Sciatic nerve (tissue), 2 donors: ENCODE measurements around the gene JPT2. TPM values are rescaled to one million over a fixed set of nuclear protein-coding genes. Genes with fewer than 3 reads are reported as not detected.
A peak's percentile ranks its signal among the peaks of the same experiment; 100 is the strongest.
"Not testable (repeated sequence)": the region's sequence is repeated elsewhere in the genome, so short reads cannot be mapped to it uniquely, and the experiment has no call there.

Experiments
- ATAC-seq: fragments of 200-7000 bp; cut with Tn5 transposase; one replicate; pipeline ENCODE4 v1.9.1; 2020; ENCODE audit warnings: mild to moderate bottlenecking, moderate library complexity
- DNase-seq: peaks from one replicate; pipeline ENCODE4 v3.0.0-alpha.2; 2020; ENCODE audit warnings: low spot score
- intact Hi-C: fragments of 100-400 bp; cut with DNase I; formaldehyde crosslinking; loops from one replicate; pipeline ENCODE4 v1.14.2; 2022
- total RNA-seq: library from RNA; stranded (reverse); fragmentation: NEBNext Ultra II Directional; extraction: Animal tissue kit (Norgen Biotek cat#: 25700); gene quantifications from one replicate; pipeline ENCODE4 v1.2.1, GENCODE V29; 2021
- donor health status: DM: no; HTN: no; CAD: no.
- donor health status: DM: no; HTN: no; CAD: no.

JPT2 gene
- total RNA-seq, 1 donor from 2014 or later = 26.0 TPM

GRCh38 chr16:1724491-1724890 is 46.4 kb downstream of the JPT2 start:
- DNase-seq (no peak), ATAC-seq (no peak)
- intact Hi-C loops = no loop called here

DNA sequence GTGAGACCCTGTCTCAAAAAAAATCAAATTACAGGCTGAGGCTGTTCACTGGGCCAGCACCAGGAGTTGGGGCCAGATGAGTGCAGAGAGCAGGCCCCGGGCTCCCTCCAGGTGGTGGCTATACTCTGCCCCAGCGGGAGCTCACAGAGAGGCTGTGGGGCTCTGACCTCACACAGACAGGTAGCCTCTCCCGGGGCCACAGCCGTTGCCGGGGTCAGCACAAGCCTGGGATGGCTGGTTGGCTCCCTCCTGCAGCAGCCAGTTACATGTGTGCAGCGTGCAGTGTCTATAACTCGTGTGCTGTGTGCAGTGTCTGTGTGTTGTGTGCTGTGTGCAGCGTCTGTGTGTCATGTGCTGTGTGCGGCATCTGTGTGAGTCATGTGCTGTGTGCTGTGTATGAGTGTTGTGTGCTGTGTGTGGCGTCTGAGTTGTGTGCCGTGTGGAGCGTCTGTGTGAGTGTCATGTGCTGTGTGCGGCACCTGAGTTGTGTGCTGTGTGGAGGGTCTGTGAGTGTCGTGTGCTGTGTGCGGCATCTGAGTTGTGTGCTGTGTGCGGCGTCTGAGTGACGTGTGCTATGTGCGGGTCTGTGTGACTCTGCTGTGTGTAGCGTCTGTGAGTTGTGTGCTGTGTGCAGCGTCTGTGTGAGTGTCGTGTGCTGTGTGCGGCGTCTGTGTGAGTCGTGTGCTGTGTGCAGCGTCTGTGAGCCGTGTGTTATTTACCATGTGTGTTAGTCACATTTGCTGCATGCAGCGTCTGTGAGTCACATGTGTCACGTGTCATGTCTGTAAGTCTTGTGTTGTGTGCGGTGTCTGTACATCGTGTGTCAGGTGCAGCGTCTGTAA is 48.8 kb downstream of the JPT2 start:
- intact Hi-C loops = no loop called here
- ATAC-seq = no peak
- no peak for DNase-seq

DNA sequence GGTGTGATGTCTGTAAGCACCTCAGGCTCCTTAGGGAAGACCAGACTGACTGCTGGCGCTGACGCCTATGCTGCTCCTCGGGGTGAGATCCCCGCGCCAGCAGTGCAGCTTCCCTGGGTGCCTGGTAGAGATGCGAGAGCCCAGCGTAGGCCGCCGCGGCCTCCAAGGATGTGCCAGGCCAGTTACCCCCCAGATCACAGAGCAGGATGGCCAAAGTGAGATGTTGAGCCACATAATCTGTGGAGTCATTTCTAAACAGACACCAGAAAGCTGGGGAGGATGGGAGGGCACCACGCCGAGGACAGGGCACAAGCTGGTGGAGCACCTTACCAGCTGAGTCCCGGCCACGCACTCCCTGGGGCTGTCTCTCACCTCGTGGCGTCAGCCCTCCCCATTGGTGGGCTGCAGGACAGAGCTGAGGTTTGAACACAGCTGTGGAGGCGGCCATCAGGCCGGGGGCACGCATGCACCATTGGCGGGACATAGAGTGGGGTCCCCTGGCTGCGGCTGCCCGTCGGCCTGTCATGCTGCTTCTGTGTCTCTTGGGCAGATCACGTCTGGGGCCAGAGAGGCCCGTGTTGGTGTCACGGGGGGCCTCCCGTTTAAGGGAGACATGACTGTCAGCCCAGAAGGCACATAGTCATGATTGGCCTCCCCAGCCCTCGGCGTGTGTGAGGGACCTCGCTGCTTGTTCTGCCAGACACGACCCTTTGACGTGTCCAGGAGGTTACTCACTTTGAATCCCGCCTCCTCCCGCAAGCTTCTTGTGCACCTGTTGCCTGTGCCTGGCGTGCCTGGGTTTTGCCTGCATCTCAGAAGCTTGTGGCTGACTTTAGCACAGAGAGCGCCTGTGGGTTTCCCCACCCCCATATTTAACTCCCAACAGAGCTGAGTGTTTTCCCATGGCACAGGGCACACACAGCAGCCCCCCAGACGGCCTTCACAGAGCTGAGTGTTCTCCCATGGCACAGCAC is 49.9 kb downstream of the JPT2 start:
- intact Hi-C loops = no loop called here
- no peak for ATAC-seq

DNA sequence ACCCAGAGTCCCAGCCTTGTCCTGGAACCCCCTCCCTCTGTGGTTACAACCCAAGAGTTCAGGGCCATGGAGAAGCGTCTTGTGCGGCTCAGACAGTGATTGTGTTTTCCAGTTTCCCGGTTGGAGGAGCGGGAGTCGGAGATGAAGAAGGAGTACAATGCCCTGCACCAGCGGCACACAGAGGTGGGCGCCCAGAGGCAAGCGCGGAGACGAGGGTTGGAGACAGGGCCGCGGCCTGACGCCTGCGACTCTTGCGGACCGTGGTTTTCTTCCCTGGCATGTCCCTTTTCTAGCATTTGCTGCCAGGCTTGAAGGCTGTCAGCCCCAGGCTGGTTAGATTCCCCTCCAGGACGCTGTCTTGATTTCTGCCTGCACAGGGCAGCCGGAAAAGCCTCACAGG is 50.9 kb downstream of the JPT2 start:
- intact Hi-C loops = no loop called here
- no peak for ATAC-seq
- no peak for DNase-seq

More for the DNA sequence above, 49.9 kb downstream of the JPT2 start:
- DNase-seq = no peak

GRCh38 chr16:1729445-1729844 is 51.4 kb downstream of the JPT2 start:
- intact Hi-C loops = no loop called here
- DNase-seq (peak; percentile 51), ATAC-seq (no peak)

GRCh38 chr16:1731073-1731472 is 53.0 kb downstream of the JPT2 start:
- DNase-seq = no peak
- no peak for ATAC-seq
- intact Hi-C loops = no loop called here

- intact Hi-C loops = no loop called here
- ATAC-seq (no peak), DNase-seq (no peak)
Measured at GRCh38 chr16:1731603-1732002, 53.5 kb downstream of the JPT2 start.

DNA sequence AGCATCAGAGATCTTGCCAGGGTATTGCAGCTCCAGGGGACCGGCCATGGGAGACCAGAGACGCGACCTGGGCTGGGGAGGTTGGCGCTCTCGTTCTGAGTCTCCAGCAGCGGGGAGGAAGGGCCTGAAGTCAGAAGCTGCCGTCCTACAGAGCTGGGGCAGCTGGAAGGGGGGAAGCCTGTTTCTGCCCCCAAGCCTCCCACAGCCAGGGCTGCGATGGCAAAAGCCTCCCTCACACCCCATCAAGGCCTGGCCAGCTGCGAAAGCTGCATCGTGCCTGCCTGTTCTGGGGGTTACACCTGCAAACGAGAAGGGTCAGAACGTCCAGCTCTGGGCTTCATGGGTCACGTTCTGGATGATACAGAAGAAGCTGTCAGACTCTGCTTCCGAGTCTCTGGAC is 54.0 kb downstream of the JPT2 start:
- DNase-seq = no peak
- intact Hi-C loops = no loop called here
- ATAC-seq = no peak

DNA sequence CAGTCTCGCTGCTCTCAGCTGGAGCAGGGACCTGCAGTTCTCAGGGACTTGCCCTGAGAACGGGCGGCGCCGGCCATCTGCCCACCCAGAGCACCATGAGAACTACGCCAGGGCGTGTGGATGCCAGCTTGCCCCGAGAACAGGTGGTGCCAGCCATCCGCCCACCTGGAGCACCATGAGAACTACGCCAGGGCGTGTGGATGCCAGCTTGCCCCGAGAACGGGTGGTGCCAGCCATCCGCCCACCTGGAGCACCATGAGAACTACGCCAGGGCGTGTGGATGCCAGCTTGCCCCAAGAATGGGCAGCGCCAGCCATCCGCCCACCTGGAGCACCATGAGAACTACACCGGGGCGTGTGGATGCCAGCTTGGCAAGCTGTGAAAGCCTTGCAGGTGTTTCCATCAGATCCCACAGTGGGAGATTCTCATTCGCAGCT is 54.5 kb downstream of the JPT2 start:
- ATAC-seq, intact Hi-C loops: not testable (repeated sequence)

DNA sequence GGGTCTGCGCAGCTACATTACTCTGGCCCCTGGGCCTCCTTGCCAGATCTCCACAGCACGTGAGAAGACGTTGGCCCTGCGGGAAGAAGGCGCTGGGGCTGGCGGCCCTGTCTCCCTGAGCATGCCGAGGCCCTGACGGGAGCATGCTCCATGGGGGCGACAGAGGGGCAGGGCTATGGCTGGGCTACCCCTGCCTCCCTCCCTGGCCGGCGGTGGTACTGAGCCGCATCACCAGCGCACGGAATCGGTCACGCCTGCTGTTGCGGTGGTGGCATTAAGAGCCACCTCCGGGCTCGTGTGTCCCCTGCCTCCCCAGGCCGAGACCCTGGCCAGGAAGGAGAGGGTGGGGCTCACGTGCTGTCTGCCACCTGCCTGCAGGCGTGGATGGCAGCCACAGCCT is 56.0 kb downstream of the JPT2 start:
- ATAC-seq = peak; percentile 20
- peak; percentile 53 for DNase-seq
- intact Hi-C loops = no loop called here

More for the DNA sequence above, 54.5 kb downstream of the JPT2 start:
- peak; percentile 38 for DNase-seq

DNA sequence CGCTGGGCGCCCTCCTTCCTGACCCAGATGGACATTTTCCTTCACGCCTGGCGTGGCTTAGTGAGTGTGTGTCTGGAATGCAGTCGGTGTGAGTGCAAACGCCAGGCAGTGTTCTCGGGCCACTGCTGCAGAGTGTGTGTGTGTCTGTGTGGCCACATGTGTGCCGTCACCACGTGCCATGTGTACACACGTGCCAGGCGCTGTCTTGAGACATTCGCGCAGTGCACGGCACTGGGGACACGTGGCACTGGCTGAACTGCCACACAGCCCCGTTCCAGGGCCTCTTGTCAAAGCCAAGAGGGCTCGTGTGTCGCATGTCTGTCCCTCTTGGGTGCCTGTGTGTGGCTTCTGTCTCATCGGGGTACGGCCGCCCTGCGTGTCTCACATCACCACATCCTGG is 56.7 kb downstream of the JPT2 start:
- intact Hi-C loops = no loop called here
- ATAC-seq = no peak
- DNase-seq = no peak

DNA sequence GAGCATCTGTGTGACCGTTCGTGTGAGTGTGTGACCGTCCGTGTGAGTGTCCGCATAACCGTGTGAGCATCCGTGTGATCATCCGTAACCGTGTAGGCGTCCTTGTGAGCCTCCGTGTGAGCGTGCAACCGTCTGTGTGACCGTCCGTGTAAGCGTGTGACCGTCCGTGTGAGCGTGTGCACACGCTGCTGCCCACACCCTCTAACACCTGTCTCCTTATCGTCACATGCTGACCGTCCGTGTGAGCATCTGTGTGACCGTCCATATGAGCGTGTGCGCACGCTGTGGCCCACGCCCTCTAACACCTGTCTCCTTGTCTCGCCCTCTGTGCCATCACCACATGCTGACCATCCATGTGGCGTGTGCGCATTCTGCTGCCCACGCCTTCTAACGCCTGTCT is 62.2 kb downstream of the JPT2 start:
- ATAC-seq = no peak
- intact Hi-C loops = no loop called here

GRCh38 chr16:1740781-1741490 is 62.9 kb downstream of the JPT2 start:
- peak; percentile 53 for DNase-seq
- intact Hi-C loops = no loop called here
- ATAC-seq = peak; percentile 10

More for the DNA sequence above, 62.2 kb downstream of the JPT2 start:
- no peak for DNase-seq

DNA sequence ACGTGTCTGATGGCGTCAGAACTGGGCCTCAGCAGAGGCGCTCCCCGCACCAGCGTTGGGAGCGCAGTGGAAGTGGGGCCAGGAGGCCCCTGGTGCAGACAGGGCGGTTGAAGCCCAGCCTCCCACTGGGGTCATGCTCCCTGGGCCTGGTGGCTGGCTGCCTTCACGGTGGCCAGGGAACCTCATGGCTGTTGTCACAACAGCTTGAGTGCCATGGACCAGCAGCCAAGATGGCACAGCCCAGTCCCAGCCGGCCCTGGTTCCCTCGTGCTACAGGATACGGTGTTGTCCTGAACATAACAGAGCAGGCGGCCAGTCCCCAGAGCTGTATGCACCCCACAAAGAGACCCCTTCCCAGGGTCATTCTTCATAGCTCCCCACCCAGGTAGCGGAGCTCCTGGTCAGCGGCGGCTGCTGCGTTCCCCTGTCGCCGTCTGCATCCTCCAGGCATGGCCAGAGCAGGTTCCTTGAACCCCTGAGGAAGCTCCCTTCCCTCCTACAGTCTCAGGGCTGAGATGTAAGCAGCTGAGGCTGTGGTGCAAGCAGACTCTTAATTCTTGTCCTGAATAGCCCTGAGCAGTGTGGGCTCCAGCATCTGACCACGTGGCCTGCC is 63.6 kb downstream of the JPT2 start:
- peak; percentile 22 for ATAC-seq
- intact Hi-C loops = no loop called here

DNA sequence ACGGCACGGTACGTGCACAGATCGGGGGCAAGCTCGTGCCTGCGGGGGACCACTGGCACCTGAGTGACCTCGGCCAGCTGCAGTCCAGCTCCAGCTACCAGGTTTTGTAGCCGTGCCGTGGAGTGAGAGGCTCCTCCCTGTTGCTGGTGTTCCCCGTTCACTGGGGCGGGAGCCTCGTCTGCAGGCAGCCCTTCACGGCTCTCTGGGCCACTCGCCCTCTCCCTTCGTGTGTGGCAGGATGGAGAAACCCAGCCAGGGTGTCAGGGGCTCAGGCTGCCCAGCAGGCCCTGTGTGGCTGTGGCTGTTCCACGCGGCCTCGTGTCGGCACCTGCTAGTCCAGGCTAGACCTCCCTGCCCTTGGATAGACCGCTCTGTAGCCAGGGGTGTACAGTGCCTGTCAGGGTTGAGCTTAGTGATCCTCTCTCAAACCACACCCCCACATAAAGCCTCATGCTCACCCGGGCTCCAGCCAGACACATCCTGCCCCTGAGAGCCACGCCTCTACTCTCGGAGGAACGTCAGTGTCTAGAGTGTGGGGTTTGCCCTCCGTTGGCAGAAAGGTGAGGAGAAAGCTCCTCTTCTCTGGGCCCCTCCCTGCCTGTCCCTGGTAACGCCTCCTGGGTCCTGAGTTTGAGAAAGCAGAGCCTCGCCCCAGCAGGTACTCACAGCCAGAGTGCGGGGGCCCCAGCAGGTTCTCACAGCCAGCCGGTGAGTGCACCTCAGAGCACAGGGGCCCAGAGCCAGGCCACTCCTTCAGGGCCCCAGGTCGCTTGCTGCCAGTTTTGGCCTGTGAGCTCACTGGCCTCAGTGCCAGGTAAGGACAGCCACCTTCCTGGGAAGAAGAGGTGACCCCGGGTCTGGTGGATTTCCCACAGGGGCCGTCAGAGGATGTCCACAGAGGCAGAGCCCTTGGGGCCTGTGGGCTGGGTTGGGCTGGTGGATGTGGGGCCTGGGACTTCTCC is 65.6 kb downstream of the JPT2 start:
- ATAC-seq = no peak
- intact Hi-C loops = no loop called here
- peak; percentile 54 for DNase-seq

More for the DNA sequence above, 63.6 kb downstream of the JPT2 start:
- peak; percentile 49 for DNase-seq

DNA sequence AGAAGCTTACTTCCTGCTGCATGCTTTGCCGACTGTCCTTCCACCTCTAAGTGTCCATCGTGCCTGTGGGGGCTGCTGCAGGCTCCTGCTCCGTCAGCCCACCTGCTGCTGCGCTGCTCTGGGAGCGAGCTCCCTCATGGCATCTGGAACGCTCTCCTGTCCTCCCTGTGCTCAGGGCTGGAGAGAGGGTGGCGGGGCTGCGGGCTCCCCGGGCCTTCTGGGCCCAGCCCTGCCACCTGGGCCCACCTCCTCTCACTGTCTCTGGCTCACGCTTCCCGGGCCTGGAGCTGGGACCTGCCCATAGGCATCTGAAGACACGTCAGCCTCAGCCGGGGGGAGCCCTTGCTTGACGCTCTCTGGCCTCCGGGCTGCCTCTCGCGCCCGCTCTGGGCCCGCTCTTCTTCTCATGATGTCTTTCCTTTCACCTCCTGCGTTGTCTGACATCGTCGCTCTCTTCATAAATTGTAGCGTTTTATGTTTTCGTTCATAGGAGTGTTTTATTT is 66.3 kb downstream of the JPT2 start:
- DNase-seq (peak; percentile 41), ATAC-seq (no peak)
- intact Hi-C loops = no loop called here

DNA sequence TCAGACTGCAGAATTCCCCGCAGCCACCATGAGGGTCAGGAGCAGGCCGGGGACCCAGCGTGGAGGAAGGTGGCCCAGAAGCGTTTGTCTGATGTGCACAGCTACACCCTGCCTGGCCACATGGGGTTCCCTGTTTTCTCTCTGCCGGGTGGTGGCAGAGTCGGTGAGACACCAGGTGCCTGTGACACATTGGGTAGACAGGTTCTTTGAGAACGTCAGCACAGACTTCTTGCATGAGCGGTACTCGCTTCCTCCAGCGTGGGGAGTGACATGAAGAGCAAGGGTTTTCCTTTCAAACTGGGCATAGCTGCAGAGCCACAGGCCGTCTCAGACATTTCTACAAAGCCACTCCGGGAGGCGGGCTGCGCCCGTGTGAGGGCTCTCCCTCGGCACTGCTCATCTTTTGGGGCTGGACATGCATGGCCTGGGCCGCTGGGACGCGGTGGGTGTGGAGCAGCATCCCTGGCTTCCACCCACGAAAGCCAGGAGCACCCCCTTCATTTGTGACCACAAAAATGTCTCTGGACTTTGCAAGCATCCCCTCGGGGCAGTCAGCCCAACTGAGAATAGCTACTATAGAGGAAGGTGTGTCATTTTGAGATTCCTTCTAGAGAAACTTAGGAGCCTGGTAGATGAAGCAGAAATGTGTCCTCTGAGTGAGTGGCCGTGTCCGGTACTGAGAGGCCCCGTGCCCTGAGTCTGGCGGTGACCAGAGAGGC is 67.3 kb downstream of the JPT2 start:
- intact Hi-C loops = no loop called here
- ATAC-seq (no peak), DNase-seq (peak; percentile 44)
